Endothelial cell of umbilical vein (primary cell): ENCODE results near the gene CTH. TPM values are rescaled to one million over a fixed set of nuclear protein-coding genes. Genes with fewer than 3 reads are reported as not detected.
"Not testable (repeated sequence)": the region's sequence is repeated elsewhere in the genome, so short reads cannot be mapped to it uniquely, and the experiment has no call there.

Experiments
- BruUV-seq: library from RNA; stranded (reverse); fragments of 400-500 nt; replicated peaks from 2 replicates; lab custom pipeline; 2021; lab: Mats Ljungman, UMichigan
- CTCF ChIA-PET: fragments of 300-600, 350-600 bp; sonication (Branson Sonifier 250); formaldehyde crosslinking; loops from one replicate; lab custom pipeline; 2021; ENCODE audit warnings: antibody characterized with exemption, inconsistent platforms; lab: Charles Lee
- POLR2A ChIA-PET: fragments of 300-600, 350-600 bp; sonication (Branson Sonifier 250); formaldehyde crosslinking; loops from one replicate; lab custom pipeline; 2021; ENCODE audit warnings: antibody characterized with exemption, inconsistent platforms; lab: Charles Lee
- DNase-seq: peaks from one replicate; pipeline ENCODE4 v3.0.0-alpha.2; 2011; ENCODE audit warnings: low read depth, low spot score
- FAIRE-seq: peaks from 2 replicates; lab custom pipeline; 2011; peaks lifted over from hg19 to GRCh38; lab: Jason Lieb, UNC
- H2AFZ ChIP-seq: 2 replicates; pipeline ENCODE4 v1.6.0; 2012; ENCODE audit warnings: low read depth, low read length, control low read depth, inconsistent platforms
- H3K27ac ChIP-seq: 2 replicates; pipeline ENCODE4 v1.5.1; 2011; ENCODE audit warnings: low read depth, mild to moderate bottlenecking, control low read depth, low read length, moderate library complexity; ENCODE audit not compliant: insufficient read depth
- H3K27me3 ChIP-seq, 2 experiments: 2 replicates each; pipeline versions ENCODE4 v1.6.0 to v1.6.1; 2011; ENCODE audit warnings: low read length in 2 of 2, mixed read lengths in 1 of 2; ENCODE audit not compliant: control insufficient read depth in 2 of 2, insufficient read depth in 2 of 2
- H3K36me3 ChIP-seq, 2 experiments: 2 replicates in 1 of 2; 3 replicates in 1 of 2; pipeline ENCODE4 v1.5.1; 2011; ENCODE audit warnings: low read length in 2 of 2, mild to moderate bottlenecking in 1 of 2, moderate library complexity in 1 of 2; ENCODE audit not compliant: control insufficient read depth in 2 of 2, insufficient read depth in 2 of 2; ENCODE audit errors: extremely low read depth in 1 of 2
- H3K4me1 ChIP-seq: 3 replicates; pipeline ENCODE4 v1.5.1; 2011; ENCODE audit warnings: mild to moderate bottlenecking, low read length; ENCODE audit not compliant: control insufficient read depth, insufficient read depth; ENCODE audit errors: extremely low read depth
- H3K4me2 ChIP-seq: 2 replicates; pipeline ENCODE4 v1.6.1; 2011; ENCODE audit warnings: low read length, control low read depth, mixed read lengths; ENCODE audit not compliant: insufficient read depth
- H3K4me3 ChIP-seq, 3 experiments: fragments of 200-600 bp in 1 of 3; sonication (generic), shearing (Covaris generic) in 1 of 3; replicated peaks in 1 of 3; 2 replicates each; pipeline ENCODE4 v1.5.1; 2011 to 2016; ENCODE audit warnings: control low read depth in 3 of 3, low read length in 3 of 3, mild to moderate bottlenecking in 2 of 3, inconsistent platforms in 1 of 3, low read depth in 1 of 3, moderate library complexity in 1 of 3; ENCODE audit not compliant: insufficient read depth in 1 of 3
- H3K79me2 ChIP-seq: 2 replicates; pipeline ENCODE4 v1.6.0; 2012; ENCODE audit warnings: low read length, inconsistent platforms; ENCODE audit not compliant: control insufficient read depth, insufficient read depth
- H3K9ac ChIP-seq: replicated peaks from 2 replicates; pipeline ENCODE3; 2011; ENCODE audit warnings: low read length, control low read depth; ENCODE audit not compliant: insufficient read depth; ENCODE audit errors: extremely low read depth
- H3K9me1 ChIP-seq: replicated peaks from 3 replicates; pipeline ENCODE4 v1.6.0; 2011; ENCODE audit warnings: mild to moderate bottlenecking, low read length; ENCODE audit not compliant: control insufficient read depth, insufficient read depth; ENCODE audit errors: extremely low read depth
- H3K9me3 ChIP-seq: replicated peaks from 2 replicates; pipeline ENCODE4 v1.5.1; 2012; ENCODE audit warnings: low read length, inconsistent platforms; ENCODE audit not compliant: control insufficient read depth, insufficient read depth
- H4K20me1 ChIP-seq: replicated peaks from 2 replicates; pipeline ENCODE3; 2011; ENCODE audit warnings: mild to moderate bottlenecking, low read length; ENCODE audit not compliant: control insufficient read depth, insufficient read depth; ENCODE audit errors: extremely low read depth
- EZH2 ChIP-seq: IDR thresholded peaks from 2 replicates; pipeline ENCODE4 v1.6.1; 2012; ENCODE audit warnings: borderline replicate concordance, low read depth, mild to moderate bottlenecking, moderate library complexity, low read length, inconsistent platforms; ENCODE audit not compliant: severe bottlenecking
- FOS ChIP-seq: IDR thresholded peaks from 2 replicates; pipeline ENCODE4 v1.6.1; 2011; ENCODE audit warnings: mild to moderate bottlenecking, low read length, moderate library complexity, borderline replicate concordance; ENCODE audit not compliant: insufficient read depth
- GATA2 ChIP-seq: IDR thresholded peaks from 2 replicates; pipeline ENCODE4 v1.7.0; 2011; ENCODE audit warnings: low read depth, mild to moderate bottlenecking, moderate library complexity, mixed read lengths, low read length; ENCODE audit not compliant: insufficient read length, insufficient read depth
- JUN ChIP-seq: IDR thresholded peaks from 2 replicates; pipeline ENCODE4 v1.6.1; 2011; ENCODE audit warnings: borderline replicate concordance, low read depth; ENCODE audit not compliant: insufficient read length, insufficient read depth
- MYC ChIP-seq: IDR thresholded peaks from one replicate; pipeline ENCODE4 v1.6.1; 2011; ENCODE audit warnings: mild to moderate bottlenecking, low read depth, low read length
- POLR2A ChIP-seq: IDR thresholded peaks from 2 replicates; pipeline ENCODE4 v1.6.1; 2012; ENCODE audit warnings: low read depth, mild to moderate bottlenecking, control low read depth, low read length
- POLR2AphosphoS5 ChIP-seq: IDR thresholded peaks from 2 replicates; pipeline ENCODE4 v1.6.1; 2012; ENCODE audit warnings: low read depth, mild to moderate bottlenecking, control low read depth, low read length, moderate library complexity; ENCODE audit not compliant: insufficient read depth
- dilution Hi-C: fragments of 300-500 bp; cut with MboI; formaldehyde crosslinking; loops from one replicate; pipeline ENCODE4 v1.15.0; 2019; ENCODE audit warnings: low sequenced_read_pairs; ENCODE audit not compliant: extremely low pct_ligation_motif_present
- intact Hi-C: fragments of 100-400 bp; cut with micrococcal nuclease; formaldehyde crosslinking; loops from one replicate; pipeline ENCODE4 v1.10.0; 2022
- polyA plus RNA-seq, 4 experiments: library from polyadenylated mRNA; depleted of rRNA in 3 of 4; stranded (reverse) in 3 of 4; unstranded in 1 of 4; fragments of >200 nt; gene quantifications; 2 replicates each; pipeline versions ENCODE4 v1.2.1 to v1.2.3, GENCODE V29; 2011 to 2012; ENCODE audit warnings: missing spikeins in 1 of 4
- total RNA-seq: library from RNA; stranded (reverse); gene quantifications from 2 replicates; pipeline ENCODE4 v1.2.3, GENCODE V29; 2021
- TF ChIP-seq, protein P1 (sequence below), 2 donors: IDR thresholded peaks; 1 replicate in 1 of 2; 2 replicates in 1 of 2; pipeline ENCODE4 v1.5.1; 2011; ENCODE audit warnings: low read length in 2 of 2, mild to moderate bottlenecking in 2 of 2, moderate library complexity in 2 of 2, control low read depth in 1 of 2, inconsistent platforms in 1 of 2, low read depth in 1 of 2; ENCODE audit not compliant: insufficient read depth in 1 of 2; ENCODE audit errors: extremely low read depth in 1 of 2
- TF ChIP-seq, protein P2 (sequence below): IDR thresholded peaks from 2 replicates; pipeline ENCODE4 v1.6.1; 2011; ENCODE audit not compliant: insufficient read depth, insufficient read length

CTH gene
- total and polyA plus RNA-seq, 2 donors (not counting 3 experiments of a cell fraction or from before 2014, with no cell fraction given), result 1.7 to 2.6 TPM

DNA sequence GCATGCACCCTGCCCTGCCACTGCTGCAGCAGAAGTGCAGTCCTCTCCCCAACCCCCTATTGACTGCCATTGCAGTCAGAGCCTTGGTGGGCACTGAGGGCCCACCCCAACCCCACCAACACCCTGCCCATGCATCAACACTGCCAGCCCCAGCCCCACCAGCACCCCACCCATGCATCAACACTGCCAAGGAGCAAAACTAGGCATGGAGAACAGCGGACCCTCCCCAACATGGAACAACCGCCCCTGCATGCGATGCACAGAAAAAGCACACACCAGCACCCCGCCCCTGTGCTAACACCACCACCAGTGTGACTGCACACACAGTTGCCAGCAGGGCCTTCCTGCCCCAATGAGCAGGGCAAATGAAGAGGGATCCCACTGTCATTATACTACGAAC, 57.1 kb downstream of the CTH start:
- H3K27me3 ChIP-seq, result no peaks in the 10 kb centered on the region

DNA sequence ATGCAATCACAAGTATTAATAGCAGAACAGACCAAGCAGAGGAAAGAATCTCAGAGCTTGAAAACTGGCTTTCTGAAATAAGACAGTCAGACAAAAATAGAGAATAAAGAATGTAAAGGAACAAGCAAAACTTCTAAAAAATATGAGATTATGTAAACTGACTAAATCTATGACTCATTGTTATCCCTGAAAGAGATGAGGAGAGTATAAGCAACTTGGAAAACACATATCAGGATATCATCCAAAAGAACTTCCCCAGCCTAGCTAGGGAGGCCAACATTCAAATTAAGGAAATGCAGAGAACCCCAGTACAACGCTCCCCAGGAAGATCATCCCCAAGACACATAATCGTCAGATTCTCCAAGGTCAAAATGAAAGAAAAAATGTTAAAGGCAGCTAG, 58.1 kb downstream of the CTH start:
- H3K27ac ChIP-seq, POLR2A ChIA-PET, H3K79me2 ChIP-seq, H3K4me1 ChIP-seq, dilution Hi-C loops, H3K4me2 ChIP-seq, FAIRE-seq, intact Hi-C loops, BruUV-seq, H3K9me1 ChIP-seq, H3K36me3 ChIP-seq, H3K9me3 ChIP-seq, DNase-seq, H4K20me1 ChIP-seq, CTCF ChIA-PET, H2AFZ ChIP-seq, H3K4me3 ChIP-seq, H3K27me3 ChIP-seq, H3K9ac ChIP-seq: not testable (repeated sequence)

More for the DNA sequence above, 57.1 kb downstream of the CTH start:
- DNase-seq (no peak), FAIRE-seq (no peak)
- Histone ChIP-seq H3K79me2 (no peaks in the 10 kb centered on the region), H3K4me3 (no peak overlapping the region), H3K27ac (no peak overlapping the region), H3K4me2 (no peak overlapping the region), H3K36me3 (no peaks in the 10 kb centered on the region), H3K9me3 (no peaks in the 10 kb centered on the region), H3K4me1 (no peaks in the 10 kb centered on the region), H4K20me1 (no peaks in the 10 kb centered on the region), H3K9me1 (no peaks in the 10 kb centered on the region), H2AFZ (no peak overlapping the region), H3K9ac (no peak overlapping the region)
- ChIA-PET CTCF (no interaction called here), POLR2A (no interaction called here)
- TF ChIP-seq GATA2, result no peak
- no peak for TF ChIP-seq POLR2A
- TF ChIP-seq EZH2, result no peak
- TF ChIP-seq MYC, result no peak
- no peak for TF ChIP-seq POLR2AphosphoS5
- TF ChIP-seq FOS, result no peak
- TF ChIP-seq, protein P1, sequence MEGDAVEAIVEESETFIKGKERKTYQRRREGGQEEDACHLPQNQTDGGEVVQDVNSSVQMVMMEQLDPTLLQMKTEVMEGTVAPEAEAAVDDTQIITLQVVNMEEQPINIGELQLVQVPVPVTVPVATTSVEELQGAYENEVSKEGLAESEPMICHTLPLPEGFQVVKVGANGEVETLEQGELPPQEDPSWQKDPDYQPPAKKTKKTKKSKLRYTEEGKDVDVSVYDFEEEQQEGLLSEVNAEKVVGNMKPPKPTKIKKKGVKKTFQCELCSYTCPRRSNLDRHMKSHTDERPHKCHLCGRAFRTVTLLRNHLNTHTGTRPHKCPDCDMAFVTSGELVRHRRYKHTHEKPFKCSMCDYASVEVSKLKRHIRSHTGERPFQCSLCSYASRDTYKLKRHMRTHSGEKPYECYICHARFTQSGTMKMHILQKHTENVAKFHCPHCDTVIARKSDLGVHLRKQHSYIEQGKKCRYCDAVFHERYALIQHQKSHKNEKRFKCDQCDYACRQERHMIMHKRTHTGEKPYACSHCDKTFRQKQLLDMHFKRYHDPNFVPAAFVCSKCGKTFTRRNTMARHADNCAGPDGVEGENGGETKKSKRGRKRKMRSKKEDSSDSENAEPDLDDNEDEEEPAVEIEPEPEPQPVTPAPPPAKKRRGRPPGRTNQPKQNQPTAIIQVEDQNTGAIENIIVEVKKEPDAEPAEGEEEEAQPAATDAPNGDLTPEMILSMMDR (IDR thresholded peaks at IDR 0.05; ENCODE audit: extremely low read depth in 1 of 2, insufficient read depth in 1 of 2, low read depth in 1 of 2, low read length in 2 of 2), result no peak
- TF ChIP-seq, protein P2, sequence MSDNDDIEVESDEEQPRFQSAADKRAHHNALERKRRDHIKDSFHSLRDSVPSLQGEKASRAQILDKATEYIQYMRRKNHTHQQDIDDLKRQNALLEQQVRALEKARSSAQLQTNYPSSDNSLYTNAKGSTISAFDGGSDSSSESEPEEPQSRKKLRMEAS, result no peak
- TF ChIP-seq JUN, result no peak
- BruUV-seq, result no TSS peak
- dilution Hi-C loops (no loop called here), intact Hi-C loops (no loop called here)
